GM23338 (cell line): ENCODE results near the gene DNM1L. TPM values are rescaled to one million over a fixed set of nuclear protein-coding genes. Genes with fewer than 3 reads are reported as not detected.
A peak's percentile ranks its signal among the peaks of the same experiment; 100 is the strongest.

Experiments used
- ATAC-seq: fragments of 200-7000 bp; cut with Tn5 transposase; 3 replicates; pipeline ENCODE4 v1.9.1; 2020
- DNase-seq: peaks from one replicate; pipeline ENCODE4 v3.0.0-alpha.2; 2015; ENCODE audit warnings: low spot score
- H2AFZ ChIP-seq: fragments of 200-600 bp; sonication (generic); 2 replicates; pipeline ENCODE4 v1.8.0; 2016; ENCODE audit warnings: antibody characterized with exemption, mild to moderate bottlenecking, moderate library complexity
- H3F3A ChIP-seq: fragments of 200-600 bp; sonication (generic); replicated peaks from 2 replicates; pipeline ENCODE4 v1.8.0; 2017; ENCODE audit warnings: antibody characterized with exemption, mixed run types, low read depth
- H3K27ac ChIP-seq: fragments of 200-600 bp; sonication (generic); 2 replicates; pipeline ENCODE4 v1.6.1; 2016; ENCODE audit warnings: low read depth
- H3K27me3 ChIP-seq: fragments of 200-600 bp; sonication (generic); 2 replicates; pipeline ENCODE4 v1.8.0; 2016; ENCODE audit warnings: mild to moderate bottlenecking, mixed run types, moderate library complexity; ENCODE audit not compliant: insufficient read depth
- H3K36me3 ChIP-seq: fragments of 200-600 bp; sonication (generic); 2 replicates; pipeline ENCODE4 v1.8.0; 2016; ENCODE audit warnings: mild to moderate bottlenecking; ENCODE audit not compliant: insufficient read depth
- H3K4me1 ChIP-seq: fragments of 200-600 bp; sonication (generic); 2 replicates; pipeline ENCODE4 v1.8.0; 2016; ENCODE audit warnings: mild to moderate bottlenecking, moderate library complexity; ENCODE audit not compliant: insufficient read depth
- H3K4me2 ChIP-seq: fragments of 200-600 bp; sonication (generic); 2 replicates; pipeline ENCODE4 v1.7.1; 2017; ENCODE audit warnings: mixed run types
- H3K4me3 ChIP-seq: fragments of 200-600 bp; sonication (generic); 2 replicates; pipeline ENCODE4 v1.6.1; 2016; ENCODE audit warnings: mixed run types
- H3K79me2 ChIP-seq: fragments of 200-600 bp; sonication (generic); replicated peaks from 2 replicates; pipeline ENCODE4 v1.8.0; 2017; ENCODE audit warnings: mild to moderate bottlenecking; ENCODE audit not compliant: insufficient read depth
- H3K9me2 ChIP-seq: fragments of 200-600 bp; sonication (generic); 2 replicates; pipeline ENCODE4 v1.8.0; 2017; ENCODE audit not compliant: insufficient read depth
- H4K20me1 ChIP-seq: fragments of 200-600 bp; sonication (generic); replicated peaks from 2 replicates; pipeline ENCODE4 v1.8.0; 2017; ENCODE audit warnings: mild to moderate bottlenecking; ENCODE audit not compliant: insufficient read depth
- H3K27ac Mint-ChIP-seq: 2 replicates; pipeline ENCODE4 v1.8.0; 2020; ENCODE audit warnings: inconsistent platforms, mild to moderate bottlenecking, moderate library complexity, mixed read lengths
- H3K27me3 Mint-ChIP-seq: 3 replicates; pipeline ENCODE4 v1.8.0; 2022; ENCODE audit warnings: low read depth, mild to moderate bottlenecking, moderate library complexity, mixed read lengths, inconsistent platforms; ENCODE audit not compliant: insufficient read depth, poor library complexity
- H3K36me3 Mint-ChIP-seq: 3 replicates; pipeline ENCODE4 v1.8.0; 2021; ENCODE audit warnings: low read depth, mild to moderate bottlenecking, inconsistent platforms, moderate library complexity, mixed read lengths
- H3K4me1 Mint-ChIP-seq: 3 replicates; pipeline ENCODE4 v1.8.0; 2020; ENCODE audit warnings: mild to moderate bottlenecking, inconsistent platforms, mixed read lengths
- H3K4me3 Mint-ChIP-seq: 3 replicates; pipeline ENCODE4 v1.8.0; 2021; ENCODE audit warnings: moderate library complexity, mild to moderate bottlenecking, inconsistent platforms, mixed read lengths
- H3K9me3 Mint-ChIP-seq: 3 replicates; pipeline ENCODE4 v1.8.0; 2020; ENCODE audit warnings: moderate library complexity, mild to moderate bottlenecking, inconsistent platforms, mixed read lengths
- EZH2 ChIP-seq: fragments of 200-600 bp; sonication (generic); IDR thresholded peaks from one replicate; pipeline ENCODE4 v1.8.0; 2017; ENCODE audit warnings: antibody characterized with exemption, mild to moderate bottlenecking, low read depth; ENCODE audit not compliant: unreplicated experiment
- NANOG ChIP-seq: IDR thresholded peaks from 2 replicates; pipeline ENCODE4 v1.6.1; 2016; ENCODE audit warnings: antibody characterized with exemption, borderline replicate concordance
- POLR2AphosphoS5 ChIP-seq: IDR thresholded peaks from 2 replicates; pipeline ENCODE4 v1.6.1; 2016; ENCODE audit warnings: antibody characterized with exemption, low read depth
- STAT1 ChIP-seq: IDR thresholded peaks from one replicate; pipeline ENCODE4 v1.6.1; 2016; ENCODE audit warnings: antibody characterized with exemption; ENCODE audit not compliant: unreplicated experiment
- ZNF114 ChIP-seq: fragments of 250-450 bp; sonication (Bioruptor Pico); IDR thresholded peaks from 2 replicates; pipeline ENCODE4 v1.5.0; 2020; ENCODE audit warnings: mild to moderate bottlenecking, moderate library complexity
- ZNF331 ChIP-seq: fragments of 250-450 bp; sonication (Bioruptor Pico); IDR thresholded peaks from 2 replicates; pipeline ENCODE4 v1.5.0; 2020; ENCODE audit warnings: low read depth, mild to moderate bottlenecking, moderate library complexity
- polyA plus RNA-seq: library from polyadenylated mRNA; unstranded; fragments of >200 nt; fragmentation: Nextera tagmentation; extraction: Ambion mirVana; gene quantifications from 2 replicates; pipeline ENCODE4 v1.2.1, GENCODE V29; 2016
- total RNA-seq: library from RNA; depleted of rRNA; stranded (reverse); fragments of >200 nt; shearing (Covaris generic); gene quantifications from 2 replicates; pipeline ENCODE4 v1.2.3, GENCODE V29; 2014
- TF ChIP-seq, protein P1 (sequence below), 2 experiments: fragments of 200-600 bp in 1 of 2; sonication (generic) in 1 of 2; conservative IDR thresholded peaks; 2 replicates each; pipeline versions ENCODE4 v1.5.1 to v1.6.1; 2016 to 2017; ENCODE audit warnings: antibody characterized with exemption in 2 of 2, low read depth in 2 of 2, mild to moderate bottlenecking in 2 of 2, moderate library complexity in 1 of 2
- TF ChIP-seq, protein P2 (sequence below): IDR thresholded peaks from one replicate; pipeline ENCODE4 v1.6.1; 2018; ENCODE audit warnings: antibody characterized with exemption; ENCODE audit not compliant: unreplicated experiment
- TF ChIP-seq, protein P3 (sequence below): IDR thresholded peaks from 2 replicates; pipeline ENCODE4 v1.6.1; 2016; ENCODE audit warnings: antibody characterized with exemption
- TF ChIP-seq, protein P4 (sequence below): fragments of 250-450 bp; sonication (Bioruptor Pico); IDR thresholded peaks from 2 replicates; pipeline ENCODE4 v1.5.0; 2020; ENCODE audit warnings: mild to moderate bottlenecking, moderate library complexity

DNM1L gene
- total and polyA plus RNA-seq, 2 experiments from 2014 or later: 72.2 to 94.8 TPM

DNA sequence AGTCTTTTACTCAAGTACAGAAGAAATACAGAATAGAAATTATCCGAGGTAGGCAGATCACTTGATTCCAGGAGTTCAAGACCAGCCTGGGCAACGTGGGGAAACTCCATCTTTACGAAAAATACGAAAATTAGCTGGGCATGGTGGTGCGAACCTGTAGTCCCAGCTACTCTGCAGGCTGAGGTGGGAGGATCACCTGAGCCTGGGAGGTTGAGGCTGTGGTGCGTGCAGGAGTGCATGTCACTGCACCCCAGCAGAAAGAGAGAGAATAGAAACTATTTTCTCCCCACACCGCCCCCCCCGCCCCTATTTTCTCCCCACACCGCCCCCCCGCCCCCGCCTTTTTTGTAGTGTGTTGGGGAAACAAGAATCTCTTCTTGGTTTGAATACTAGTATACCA is 2.2 kb downstream of the DNM1L start:
- peaks cover 25% of the 10 kb centered on the region for H3K36me3 Mint-ChIP-seq
- H3K4me3 Mint-ChIP-seq: peak overlapping the region; percentile 95; the same call in 2 of the 3 replicates
- H3K27me3 Mint-ChIP-seq: peaks cover 10% of the 10 kb centered on the region
- DNase-seq (no peak), ATAC-seq (no peak)
- Histone ChIP-seq H3K9me2 (no peaks in the 10 kb centered on the region), H2AFZ (no peak overlapping the region), H3K27me3 (no peaks in the 10 kb centered on the region), H3K4me3 (peak overlapping the region; percentile 95), H3K4me1 (peaks cover 9% of the 10 kb centered on the region), H3K27ac (no peak overlapping the region), H3K79me2 (peaks cover 67% of the 10 kb centered on the region), H4K20me1 (peaks cover 18% of the 10 kb centered on the region), H3K36me3 (peaks cover 3% of the 10 kb centered on the region; the same call in 1 of the 2 replicates), H3K4me2 (peak overlapping the region; percentile 85), H3F3A (peaks cover 7% of the 10 kb centered on the region; the same call in 1 of the 2 replicates)
- no peak overlapping the region for H3K27ac Mint-ChIP-seq
- peaks cover 16% of the 10 kb centered on the region for H3K4me1 Mint-ChIP-seq
- no peaks in the 10 kb centered on the region; the same call in 2 of the 3 replicates for H3K9me3 Mint-ChIP-seq
- TF ChIP-seq, protein P1, sequence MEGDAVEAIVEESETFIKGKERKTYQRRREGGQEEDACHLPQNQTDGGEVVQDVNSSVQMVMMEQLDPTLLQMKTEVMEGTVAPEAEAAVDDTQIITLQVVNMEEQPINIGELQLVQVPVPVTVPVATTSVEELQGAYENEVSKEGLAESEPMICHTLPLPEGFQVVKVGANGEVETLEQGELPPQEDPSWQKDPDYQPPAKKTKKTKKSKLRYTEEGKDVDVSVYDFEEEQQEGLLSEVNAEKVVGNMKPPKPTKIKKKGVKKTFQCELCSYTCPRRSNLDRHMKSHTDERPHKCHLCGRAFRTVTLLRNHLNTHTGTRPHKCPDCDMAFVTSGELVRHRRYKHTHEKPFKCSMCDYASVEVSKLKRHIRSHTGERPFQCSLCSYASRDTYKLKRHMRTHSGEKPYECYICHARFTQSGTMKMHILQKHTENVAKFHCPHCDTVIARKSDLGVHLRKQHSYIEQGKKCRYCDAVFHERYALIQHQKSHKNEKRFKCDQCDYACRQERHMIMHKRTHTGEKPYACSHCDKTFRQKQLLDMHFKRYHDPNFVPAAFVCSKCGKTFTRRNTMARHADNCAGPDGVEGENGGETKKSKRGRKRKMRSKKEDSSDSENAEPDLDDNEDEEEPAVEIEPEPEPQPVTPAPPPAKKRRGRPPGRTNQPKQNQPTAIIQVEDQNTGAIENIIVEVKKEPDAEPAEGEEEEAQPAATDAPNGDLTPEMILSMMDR (conservative IDR thresholded peaks at IDR 0.05; ENCODE audit: low read depth in 2 of 2): no peak
- TF ChIP-seq, protein P2, sequence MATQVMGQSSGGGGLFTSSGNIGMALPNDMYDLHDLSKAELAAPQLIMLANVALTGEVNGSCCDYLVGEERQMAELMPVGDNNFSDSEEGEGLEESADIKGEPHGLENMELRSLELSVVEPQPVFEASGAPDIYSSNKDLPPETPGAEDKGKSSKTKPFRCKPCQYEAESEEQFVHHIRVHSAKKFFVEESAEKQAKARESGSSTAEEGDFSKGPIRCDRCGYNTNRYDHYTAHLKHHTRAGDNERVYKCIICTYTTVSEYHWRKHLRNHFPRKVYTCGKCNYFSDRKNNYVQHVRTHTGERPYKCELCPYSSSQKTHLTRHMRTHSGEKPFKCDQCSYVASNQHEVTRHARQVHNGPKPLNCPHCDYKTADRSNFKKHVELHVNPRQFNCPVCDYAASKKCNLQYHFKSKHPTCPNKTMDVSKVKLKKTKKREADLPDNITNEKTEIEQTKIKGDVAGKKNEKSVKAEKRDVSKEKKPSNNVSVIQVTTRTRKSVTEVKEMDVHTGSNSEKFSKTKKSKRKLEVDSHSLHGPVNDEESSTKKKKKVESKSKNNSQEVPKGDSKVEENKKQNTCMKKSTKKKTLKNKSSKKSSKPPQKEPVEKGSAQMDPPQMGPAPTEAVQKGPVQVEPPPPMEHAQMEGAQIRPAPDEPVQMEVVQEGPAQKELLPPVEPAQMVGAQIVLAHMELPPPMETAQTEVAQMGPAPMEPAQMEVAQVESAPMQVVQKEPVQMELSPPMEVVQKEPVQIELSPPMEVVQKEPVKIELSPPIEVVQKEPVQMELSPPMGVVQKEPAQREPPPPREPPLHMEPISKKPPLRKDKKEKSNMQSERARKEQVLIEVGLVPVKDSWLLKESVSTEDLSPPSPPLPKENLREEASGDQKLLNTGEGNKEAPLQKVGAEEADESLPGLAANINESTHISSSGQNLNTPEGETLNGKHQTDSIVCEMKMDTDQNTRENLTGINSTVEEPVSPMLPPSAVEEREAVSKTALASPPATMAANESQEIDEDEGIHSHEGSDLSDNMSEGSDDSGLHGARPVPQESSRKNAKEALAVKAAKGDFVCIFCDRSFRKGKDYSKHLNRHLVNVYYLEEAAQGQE: no peak
- TF ChIP-seq STAT1 (no peak), POLR2AphosphoS5 (no peak), EZH2 (no peak), NANOG (no peak)
- TF ChIP-seq, protein P3, sequence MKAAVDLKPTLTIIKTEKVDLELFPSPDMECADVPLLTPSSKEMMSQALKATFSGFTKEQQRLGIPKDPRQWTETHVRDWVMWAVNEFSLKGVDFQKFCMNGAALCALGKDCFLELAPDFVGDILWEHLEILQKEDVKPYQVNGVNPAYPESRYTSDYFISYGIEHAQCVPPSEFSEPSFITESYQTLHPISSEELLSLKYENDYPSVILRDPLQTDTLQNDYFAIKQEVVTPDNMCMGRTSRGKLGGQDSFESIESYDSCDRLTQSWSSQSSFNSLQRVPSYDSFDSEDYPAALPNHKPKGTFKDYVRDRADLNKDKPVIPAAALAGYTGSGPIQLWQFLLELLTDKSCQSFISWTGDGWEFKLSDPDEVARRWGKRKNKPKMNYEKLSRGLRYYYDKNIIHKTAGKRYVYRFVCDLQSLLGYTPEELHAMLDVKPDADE: no peak

DNA sequence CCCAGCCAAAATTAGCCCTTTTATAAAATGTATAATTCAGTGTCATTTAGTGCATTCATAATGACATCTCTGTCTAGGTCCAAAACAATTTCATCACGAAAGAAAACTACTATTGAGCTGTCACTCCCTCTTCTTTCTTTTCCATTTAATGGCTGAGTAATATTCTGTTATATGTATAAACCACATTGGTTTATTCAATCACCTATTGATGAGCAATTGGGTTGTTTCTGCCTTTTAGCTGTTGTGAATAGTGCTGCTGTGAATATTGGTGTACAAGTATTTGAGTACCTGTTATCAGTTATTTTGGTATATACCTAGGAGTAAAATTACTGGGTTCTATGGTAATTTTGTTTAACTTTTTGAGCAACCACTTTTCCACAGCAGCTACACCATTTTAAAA is 7.2 kb downstream of the DNM1L start:
- H3K36me3 ChIP-seq: peaks cover 3% of the 10 kb centered on the region; the same call in 1 of the 2 replicates
- Mint-ChIP-seq H3K27ac (no peak overlapping the region), H3K36me3 (peaks cover 37% of the 10 kb centered on the region), H3K27me3 (peaks cover 3% of the 10 kb centered on the region), H3K4me1 (peaks cover 22% of the 10 kb centered on the region), H3K9me3 (no peaks in the 10 kb centered on the region; the same call in 2 of the 3 replicates), H3K4me3 (no peak overlapping the region)
- H3K9me2 ChIP-seq: no peaks in the 10 kb centered on the region
- H3K4me1 ChIP-seq: peaks cover 15% of the 10 kb centered on the region
- no peak for DNase-seq
- H3F3A ChIP-seq: no peaks in the 10 kb centered on the region
- no peak overlapping the region for H2AFZ ChIP-seq
- H3K4me2 ChIP-seq: no peak overlapping the region
- ATAC-seq: no peak
- peaks cover 21% of the 10 kb centered on the region for H4K20me1 ChIP-seq
- H3K4me3 ChIP-seq: no peak overlapping the region
- peaks cover 100% of the 10 kb centered on the region for H3K79me2 ChIP-seq
- H3K27ac ChIP-seq: no peak overlapping the region
- H3K27me3 ChIP-seq: no peaks in the 10 kb centered on the region
- TF ChIP-seq ZNF114 (CRISPR knock-in tag) (no peak), ZNF331 (no peak)
- TF ChIP-seq, protein P4, sequence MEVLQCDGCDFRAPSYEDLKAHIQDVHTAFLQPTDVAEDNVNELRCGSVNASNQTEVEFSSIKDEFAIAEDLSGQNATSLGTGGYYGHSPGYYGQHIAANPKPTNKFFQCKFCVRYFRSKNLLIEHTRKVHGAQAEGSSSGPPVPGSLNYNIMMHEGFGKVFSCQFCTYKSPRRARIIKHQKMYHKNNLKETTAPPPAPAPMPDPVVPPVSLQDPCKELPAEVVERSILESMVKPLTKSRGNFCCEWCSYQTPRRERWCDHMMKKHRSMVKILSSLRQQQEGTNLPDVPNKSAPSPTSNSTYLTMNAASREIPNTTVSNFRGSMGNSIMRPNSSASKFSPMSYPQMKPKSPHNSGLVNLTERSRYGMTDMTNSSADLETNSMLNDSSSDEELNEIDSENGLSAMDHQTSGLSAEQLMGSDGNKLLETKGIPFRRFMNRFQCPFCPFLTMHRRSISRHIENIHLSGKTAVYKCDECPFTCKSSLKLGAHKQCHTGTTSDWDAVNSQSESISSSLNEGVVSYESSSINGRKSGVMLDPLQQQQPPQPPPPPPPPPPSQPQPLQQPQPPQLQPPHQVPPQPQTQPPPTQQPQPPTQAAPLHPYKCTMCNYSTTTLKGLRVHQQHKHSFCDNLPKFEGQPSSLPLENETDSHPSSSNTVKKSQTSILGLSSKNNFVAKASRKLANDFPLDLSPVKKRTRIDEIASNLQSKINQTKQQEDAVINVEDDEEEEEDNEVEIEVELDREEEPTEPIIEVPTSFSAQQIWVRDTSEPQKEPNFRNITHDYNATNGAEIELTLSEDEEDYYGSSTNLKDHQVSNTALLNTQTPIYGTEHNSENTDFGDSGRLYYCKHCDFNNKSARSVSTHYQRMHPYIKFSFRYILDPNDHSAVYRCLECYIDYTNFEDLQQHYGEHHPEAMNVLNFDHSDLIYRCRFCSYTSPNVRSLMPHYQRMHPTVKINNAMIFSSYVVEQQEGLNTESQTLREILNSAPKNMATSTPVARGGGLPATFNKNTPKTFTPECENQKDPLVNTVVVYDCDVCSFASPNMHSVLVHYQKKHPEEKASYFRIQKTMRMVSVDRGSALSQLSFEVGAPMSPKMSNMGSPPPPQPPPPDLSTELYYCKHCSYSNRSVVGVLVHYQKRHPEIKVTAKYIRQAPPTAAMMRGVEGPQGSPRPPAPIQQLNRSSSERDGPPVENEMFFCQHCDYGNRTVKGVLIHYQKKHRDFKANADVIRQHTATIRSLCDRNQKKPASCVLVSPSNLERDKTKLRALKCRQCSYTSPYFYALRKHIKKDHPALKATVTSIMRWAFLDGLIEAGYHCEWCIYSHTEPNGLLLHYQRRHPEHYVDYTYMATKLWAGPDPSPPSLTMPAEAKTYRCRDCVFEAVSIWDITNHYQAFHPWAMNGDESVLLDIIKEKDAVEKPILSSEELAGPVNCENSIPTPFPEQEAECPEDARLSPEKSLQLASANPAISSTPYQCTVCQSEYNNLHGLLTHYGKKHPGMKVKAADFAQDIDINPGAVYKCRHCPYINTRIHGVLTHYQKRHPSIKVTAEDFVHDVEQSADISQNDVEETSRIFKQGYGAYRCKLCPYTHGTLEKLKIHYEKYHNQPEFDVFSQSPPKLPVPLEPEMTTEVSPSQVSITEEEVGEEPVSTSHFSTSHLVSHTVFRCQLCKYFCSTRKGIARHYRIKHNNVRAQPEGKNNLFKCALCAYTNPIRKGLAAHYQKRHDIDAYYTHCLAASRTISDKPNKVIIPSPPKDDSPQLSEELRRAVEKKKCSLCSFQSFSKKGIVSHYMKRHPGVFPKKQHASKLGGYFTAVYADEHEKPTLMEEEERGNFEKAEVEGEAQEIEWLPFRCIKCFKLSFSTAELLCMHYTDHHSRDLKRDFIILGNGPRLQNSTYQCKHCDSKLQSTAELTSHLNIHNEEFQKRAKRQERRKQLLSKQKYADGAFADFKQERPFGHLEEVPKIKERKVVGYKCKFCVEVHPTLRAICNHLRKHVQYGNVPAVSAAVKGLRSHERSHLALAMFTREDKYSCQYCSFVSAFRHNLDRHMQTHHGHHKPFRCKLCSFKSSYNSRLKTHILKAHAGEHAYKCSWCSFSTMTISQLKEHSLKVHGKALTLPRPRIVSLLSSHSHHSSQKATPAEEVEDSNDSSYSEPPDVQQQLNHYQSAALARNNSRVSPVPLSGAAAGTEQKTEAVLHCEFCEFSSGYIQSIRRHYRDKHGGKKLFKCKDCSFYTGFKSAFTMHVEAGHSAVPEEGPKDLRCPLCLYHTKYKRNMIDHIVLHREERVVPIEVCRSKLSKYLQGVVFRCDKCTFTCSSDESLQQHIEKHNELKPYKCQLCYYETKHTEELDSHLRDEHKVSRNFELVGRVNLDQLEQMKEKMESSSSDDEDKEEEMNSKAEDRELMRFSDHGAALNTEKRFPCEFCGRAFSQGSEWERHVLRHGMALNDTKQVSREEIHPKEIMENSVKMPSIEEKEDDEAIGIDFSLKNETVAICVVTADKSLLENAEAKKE: no peak
